Vagina (tissue), 2 donors: Measurements from ENCODE around the gene CLDN18. TPM values are rescaled to one million over a fixed set of nuclear protein-coding genes. Genes with fewer than 3 reads are reported as not detected.

Experiments
- DNase-seq, 2 donors: peaks; one replicate each; pipeline ENCODE4 v3.0.0-alpha.2; 2017; ENCODE audit errors: extremely low spot score in 2 of 2
- H3K27ac ChIP-seq: fragments of 200-600 bp; sonication (generic); one replicate; pipeline ENCODE4 v1.5.1; 2019
- H3K27me3 ChIP-seq: fragments of 200-600 bp; sonication (generic); one replicate; pipeline ENCODE4 v1.5.1; 2019
- H3K36me3 ChIP-seq, 2 donors: fragments of 200-600 bp; sonication (generic); one replicate each; pipeline ENCODE4 v1.5.1; 2017 to 2019
- H3K4me1 ChIP-seq: fragments of 200-600 bp; sonication (generic); one replicate; pipeline ENCODE4 v1.5.1; 2019
- H3K4me3 ChIP-seq, 2 donors: fragments of 200-600 bp; sonication (generic); 1 replicate in 1 of 2; 2 replicates in 1 of 2; pipeline ENCODE4 v1.5.1; 2016 to 2019
- H3K9me3 ChIP-seq: fragments of 200-600 bp; sonication (generic); one replicate; pipeline ENCODE4 v1.5.1; 2019
- POLR2A ChIP-seq, 2 donors: fragments of 450-650 bp; IDR thresholded peaks; one replicate each; pipeline ENCODE4 v1.6.1; 2017; ENCODE audit warnings: antibody characterized with exemption in 2 of 2, mild to moderate bottlenecking in 2 of 2, moderate library complexity in 2 of 2
- POLR2AphosphoS5 ChIP-seq, 2 donors: sonication (generic); formaldehyde crosslinking; IDR thresholded peaks; one replicate each; pipeline ENCODE4 v1.9.0; 2017; ENCODE audit warnings: antibody characterized with exemption in 2 of 2, mild to moderate bottlenecking in 2 of 2, low read depth in 1 of 2; ENCODE audit not compliant: insufficient read depth in 1 of 2
- intact Hi-C: fragments of 100-400 bp; cut with DNase I; formaldehyde crosslinking; loops from one replicate; pipeline ENCODE4 v1.15.1; 2023
- total RNA-seq: library from RNA; depleted of rRNA; stranded (reverse); fragments of >200 nt; gene quantifications from one replicate; pipeline ENCODE4 v1.2.3, GENCODE V29; 2016
- TF ChIP-seq, protein P1 (sequence below), 3 experiments: fragments of 450-650 bp in 2 of 3; fragments of 200-600 bp in 1 of 3; sonication (generic) in 1 of 3; IDR thresholded peaks; one replicate each; pipeline ENCODE4 v1.5.1; 2017 to 2019; ENCODE audit warnings: antibody characterized with exemption in 3 of 3, mild to moderate bottlenecking in 2 of 3, moderate library complexity in 2 of 3

Gene CLDN18
- total RNA-seq, 1 donor from 2014 or later: not detected

DNA sequence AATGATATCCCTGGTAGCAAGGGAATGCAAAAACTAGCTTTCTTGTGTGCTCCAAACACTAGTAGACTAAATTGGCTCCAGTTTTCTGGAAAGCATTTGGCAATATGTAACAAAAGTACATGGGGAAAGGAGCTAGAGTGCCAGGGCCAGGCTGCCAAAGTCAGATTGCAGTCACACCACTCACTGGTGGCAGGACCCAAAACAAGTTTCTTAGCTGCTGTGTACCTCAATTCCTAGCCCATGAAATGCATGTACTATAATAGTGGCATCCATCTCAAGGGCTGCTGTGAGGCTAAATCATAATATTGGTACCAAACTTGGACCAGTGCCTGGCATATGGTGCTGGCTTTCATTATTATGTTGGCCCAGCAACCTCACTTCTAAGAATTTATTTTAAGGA lies 49.3 kb downstream of the CLDN18 start:
- DNase-seq: no peak
- intact Hi-C loops: loop anchor here (5.0 kb wide), 1 partner anchor 788 kb away; no protein-coding TSS in a partner anchor
- no peaks in the 10 kb centered on the region for H3K27me3 ChIP-seq
- H3K36me3 ChIP-seq: no peaks in the 10 kb centered on the region
- no peak overlapping the region for H3K27ac ChIP-seq
- H3K4me1 ChIP-seq: no peaks in the 10 kb centered on the region
- H3K4me3 ChIP-seq: no peak overlapping the region
- H3K9me3 ChIP-seq: no peaks in the 10 kb centered on the region
- no peak for TF ChIP-seq POLR2AphosphoS5 (IDR thresholded peaks at IDR 0.05; ENCODE audit: insufficient read depth in 1 of 2, low read depth in 1 of 2)
- no peak for TF ChIP-seq POLR2A (IDR thresholded peaks at IDR 0.05)
- TF ChIP-seq, protein P1, sequence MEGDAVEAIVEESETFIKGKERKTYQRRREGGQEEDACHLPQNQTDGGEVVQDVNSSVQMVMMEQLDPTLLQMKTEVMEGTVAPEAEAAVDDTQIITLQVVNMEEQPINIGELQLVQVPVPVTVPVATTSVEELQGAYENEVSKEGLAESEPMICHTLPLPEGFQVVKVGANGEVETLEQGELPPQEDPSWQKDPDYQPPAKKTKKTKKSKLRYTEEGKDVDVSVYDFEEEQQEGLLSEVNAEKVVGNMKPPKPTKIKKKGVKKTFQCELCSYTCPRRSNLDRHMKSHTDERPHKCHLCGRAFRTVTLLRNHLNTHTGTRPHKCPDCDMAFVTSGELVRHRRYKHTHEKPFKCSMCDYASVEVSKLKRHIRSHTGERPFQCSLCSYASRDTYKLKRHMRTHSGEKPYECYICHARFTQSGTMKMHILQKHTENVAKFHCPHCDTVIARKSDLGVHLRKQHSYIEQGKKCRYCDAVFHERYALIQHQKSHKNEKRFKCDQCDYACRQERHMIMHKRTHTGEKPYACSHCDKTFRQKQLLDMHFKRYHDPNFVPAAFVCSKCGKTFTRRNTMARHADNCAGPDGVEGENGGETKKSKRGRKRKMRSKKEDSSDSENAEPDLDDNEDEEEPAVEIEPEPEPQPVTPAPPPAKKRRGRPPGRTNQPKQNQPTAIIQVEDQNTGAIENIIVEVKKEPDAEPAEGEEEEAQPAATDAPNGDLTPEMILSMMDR (IDR thresholded peaks at IDR 0.05): no peak

DNA sequence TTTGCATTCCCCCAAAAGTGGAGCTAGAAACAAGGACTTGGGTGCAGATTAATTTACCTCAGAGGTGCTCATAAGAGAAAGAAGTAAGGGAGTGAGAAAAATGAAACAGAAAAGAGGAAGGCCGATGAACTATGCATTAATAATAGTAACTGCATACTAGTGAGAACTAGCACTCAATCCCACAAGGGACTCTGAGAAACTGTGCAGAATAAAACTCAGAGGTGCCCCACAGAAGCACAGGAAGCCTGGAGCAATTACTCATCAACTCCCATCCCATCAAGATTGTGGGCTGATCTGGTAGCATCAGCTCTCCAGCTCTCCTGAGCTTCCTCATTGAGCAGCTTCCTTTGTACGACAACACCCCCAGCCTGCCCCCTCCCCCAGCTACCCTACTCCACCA lies 50.8 kb downstream of the CLDN18 start:
- intact Hi-C loops: no loop called here
- Histone ChIP-seq H3K27me3 (no peaks in the 10 kb centered on the region), H3K4me1 (no peaks in the 10 kb centered on the region), H3K4me3 (no peak overlapping the region), H3K36me3 (peaks cover 0 to 7% of the 10 kb centered on the region in 2 donors), H3K27ac (no peak overlapping the region), H3K9me3 (no peaks in the 10 kb centered on the region)
- TF ChIP-seq POLR2A (IDR thresholded peaks at IDR 0.05) (no peak), POLR2AphosphoS5 (IDR thresholded peaks at IDR 0.05; ENCODE audit: insufficient read depth in 1 of 2, low read depth in 1 of 2) (no peak)
- TF ChIP-seq, protein P1 (IDR thresholded peaks at IDR 0.05): no peak
- DNase-seq: no peak

DNA sequence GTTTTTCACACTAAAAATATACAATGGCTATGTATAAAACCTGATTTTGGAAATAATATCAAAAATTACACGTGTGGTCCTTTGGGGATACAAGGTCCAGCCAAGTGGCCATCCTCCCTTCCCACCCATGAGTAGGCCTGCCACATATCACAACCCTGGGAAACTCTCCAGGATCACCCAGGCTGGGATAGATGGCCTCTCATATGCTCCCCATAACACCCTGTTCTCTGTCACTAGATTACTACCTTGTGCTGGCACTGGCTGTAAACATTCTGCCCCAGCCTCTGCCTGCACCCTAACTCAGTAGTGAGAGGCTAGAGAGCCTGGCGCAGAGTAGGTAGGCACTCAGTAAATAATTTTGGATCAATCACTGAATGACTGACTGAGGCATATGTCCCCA lies 52.1 kb downstream of the CLDN18 start:
- Histone ChIP-seq H3K4me3 (no peak overlapping the region), H3K36me3 (peaks cover 0 to 10% of the 10 kb centered on the region in 2 donors), H3K4me1 (no peaks in the 10 kb centered on the region), H3K9me3 (no peaks in the 10 kb centered on the region), H3K27me3 (no peaks in the 10 kb centered on the region), H3K27ac (no peak overlapping the region)
- TF ChIP-seq, protein P1 (IDR thresholded peaks at IDR 0.05): no peak
- TF ChIP-seq POLR2AphosphoS5 (IDR thresholded peaks at IDR 0.05; ENCODE audit: insufficient read depth in 1 of 2, low read depth in 1 of 2): no peak
- TF ChIP-seq POLR2A (IDR thresholded peaks at IDR 0.05): no peak
- intact Hi-C loops: no loop called here
- DNase-seq: no peak

DNA sequence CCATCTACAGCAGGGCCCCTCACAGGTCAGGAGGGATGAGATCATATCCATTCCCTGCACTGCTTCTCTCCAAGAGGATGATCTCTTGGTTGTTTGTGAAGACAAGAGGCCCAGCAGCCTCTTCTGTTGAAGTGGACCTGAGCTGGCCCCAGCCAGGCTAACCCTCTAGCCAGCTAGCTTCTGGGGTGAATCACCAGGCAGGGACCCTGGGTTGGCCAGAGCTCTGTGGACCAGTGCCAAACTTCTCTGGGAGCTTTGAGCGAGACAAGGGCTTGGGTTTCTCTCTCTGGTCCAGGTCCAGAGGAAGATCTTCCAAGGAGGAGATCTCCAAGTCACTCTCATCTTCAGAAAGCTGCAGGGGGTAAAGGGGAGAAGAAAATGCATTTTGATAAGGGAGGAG lies 52.7 kb downstream of the CLDN18 start:
- Histone ChIP-seq H3K4me1 (no peaks in the 10 kb centered on the region), H3K36me3 (peaks cover 0 to 13% of the 10 kb centered on the region in 2 donors), H3K27me3 (no peaks in the 10 kb centered on the region), H3K9me3 (no peaks in the 10 kb centered on the region), H3K27ac (no peak overlapping the region), H3K4me3 (no peak overlapping the region)
- DNase-seq: no peak
- intact Hi-C loops: no loop called here
- TF ChIP-seq POLR2AphosphoS5 (IDR thresholded peaks at IDR 0.05; ENCODE audit: insufficient read depth in 1 of 2, low read depth in 1 of 2): no peak
- no peak for TF ChIP-seq POLR2A (IDR thresholded peaks at IDR 0.05)
- TF ChIP-seq, protein P1 (IDR thresholded peaks at IDR 0.05): no peak

DNA sequence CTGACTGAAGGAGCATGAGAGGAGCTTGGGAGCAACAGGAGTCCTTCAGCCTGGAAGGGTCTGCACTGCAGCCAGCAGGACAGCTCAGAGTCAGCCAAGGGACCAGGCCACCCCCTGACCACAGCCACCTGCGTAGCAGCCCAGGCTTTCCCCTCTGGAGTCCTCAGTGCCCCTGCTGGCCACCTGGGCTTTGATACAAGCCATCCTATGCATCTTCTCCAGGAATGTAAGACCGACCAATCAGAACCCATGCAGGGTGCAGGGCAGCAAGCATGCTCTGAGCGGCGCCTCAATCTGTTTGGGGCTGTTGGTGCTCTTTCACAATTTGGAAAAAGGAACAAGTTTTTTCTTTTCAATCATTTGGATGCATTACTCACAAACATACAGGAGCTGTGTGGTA lies 53.5 kb downstream of the CLDN18 start:
- Histone ChIP-seq H3K27ac (no peak overlapping the region), H3K27me3 (no peaks in the 10 kb centered on the region), H3K4me1 (no peaks in the 10 kb centered on the region), H3K4me3 (no peak overlapping the region), H3K9me3 (no peaks in the 10 kb centered on the region), H3K36me3 (peaks cover 0 to 19% of the 10 kb centered on the region in 2 donors)
- intact Hi-C loops: no loop called here
- DNase-seq: no peak
- TF ChIP-seq, protein P1 (IDR thresholded peaks at IDR 0.05): no peak
- no peak for TF ChIP-seq POLR2A (IDR thresholded peaks at IDR 0.05)
- no peak for TF ChIP-seq POLR2AphosphoS5 (IDR thresholded peaks at IDR 0.05; ENCODE audit: insufficient read depth in 1 of 2, low read depth in 1 of 2)
